Sigmoid colon (tissue), 4 donors: ENCODE results near the gene SORCS1.

Source experiments
- CTCF ChIP-seq, 4 experiments: fragments of 450-650 bp in 3 of 4; fragments of 200-600 bp in 1 of 4; IDR thresholded peaks; one replicate each; pipeline ENCODE4 v1.5.1; 2016 to 2019; ENCODE audit warnings: antibody characterized with exemption in 4 of 4, mild to moderate bottlenecking in 3 of 4, moderate library complexity in 2 of 4
- EP300 ChIP-seq, 4 donors: sonication (generic); formaldehyde crosslinking; IDR thresholded peaks; one replicate each; pipeline ENCODE4 v1.6.1; 2017; ENCODE audit warnings: antibody characterized with exemption in 4 of 4
- POLR2A ChIP-seq, 2 donors: fragments of 450-650 bp; IDR thresholded peaks; one replicate each; pipeline ENCODE4 v1.6.1; 2016; ENCODE audit warnings: antibody characterized with exemption in 2 of 2, mild to moderate bottlenecking in 2 of 2, moderate library complexity in 2 of 2
- POLR2AphosphoS5 ChIP-seq, 4 donors: sonication (generic); formaldehyde crosslinking; IDR thresholded peaks; one replicate each; pipeline ENCODE4 v1.6.1; 2017; ENCODE audit warnings: antibody characterized with exemption in 4 of 4

- TF ChIP-seq POLR2AphosphoS5 (IDR thresholded peaks at IDR 0.05) (no peak), CTCF (IDR thresholded peaks at IDR 0.05) (no peak), POLR2A (IDR thresholded peaks at IDR 0.05) (no peak), EP300 (IDR thresholded peaks at IDR 0.05) (no peak)
Measured at GRCh38 chr10:106525835-106526234, 638.7 kb downstream of the SORCS1 start.
